BJ (cell line): ENCODE data around the gene TRIP4. TPM values are rescaled to one million over a fixed set of nuclear protein-coding genes. Genes with fewer than 3 reads are reported as not detected.
A peak's percentile ranks its signal among the peaks of the same experiment; 100 is the strongest.

Experiments
- CTCF ChIA-PET: fragments of 350-600 bp; formaldehyde crosslinking; extraction: SDS; loops from one replicate; lab custom pipeline; 2021; ENCODE audit warnings: antibody characterized with exemption, inconsistent platforms; lab: Yijun Ruan, JAX
- POLR2A ChIA-PET: fragments of 300-600 bp; sonication (Branson Sonifier 250); formaldehyde crosslinking; extraction: SDS; loops from one replicate; lab custom pipeline; 2021; ENCODE audit warnings: antibody characterized with exemption; lab: Charles Lee
- DNase-seq: peaks from one replicate; pipeline ENCODE4 v3.0.0-alpha.2; 2011; ENCODE audit warnings: low read depth
- H3K27me3 ChIP-seq: 2 replicates; pipeline ENCODE4 v1.6.0; 2011; ENCODE audit warnings: low read length; ENCODE audit not compliant: control insufficient read depth, insufficient read depth
- H3K36me3 ChIP-seq: 2 replicates; pipeline ENCODE4 v1.5.1; 2011; ENCODE audit warnings: low read length; ENCODE audit not compliant: control insufficient read depth, insufficient read depth
- H3K4me3 ChIP-seq: 2 replicates; pipeline ENCODE4 v1.5.1; 2011; ENCODE audit warnings: low read depth, mild to moderate bottlenecking, control low read depth, low read length
- CTCF ChIP-seq: IDR thresholded peaks from 2 replicates; pipeline ENCODE4 v1.5.1; 2011; ENCODE audit warnings: low read depth, mild to moderate bottlenecking, control low read depth, inconsistent platforms, low read length, moderate library complexity; ENCODE audit not compliant: insufficient read depth
- polyA minus RNA-seq: library from RNA; depleted of rRNA, polyadenylated mRNA; stranded (reverse); fragments of >200 nt; gene quantifications from 2 replicates; pipeline ENCODE4 v1.2.3, GENCODE V29; 2011; rRNA and poly(A)+ RNA removed
- polyA plus RNA-seq: library from polyadenylated mRNA; depleted of rRNA; stranded (reverse); fragments of >200 nt; gene quantifications from 2 replicates; pipeline ENCODE4 v1.2.3, GENCODE V29; 2011; rRNA removed

TRIP4 gene
- polyA plus RNA-seq (14.3 and 21.0 TPM in 2 replicates), polyA minus RNA-seq (12.5 and 16.5 TPM in 2 replicates)

- Histone ChIP-seq H3K27me3 (no peaks in the 10 kb centered on the region), H3K36me3 (no peaks in the 10 kb centered on the region), H3K4me3 (peak within 1 kb of the TSS; percentile 64)
- TF ChIP-seq CTCF, result peak; percentile 12; the same call in 1 of the 2 replicates
- CTCF ChIA-PET, result interaction anchor here (1.2 to 1.5 kb wide), 3 partner anchors 8 to 293 kb away, joined by 3 to 4 read pairs (median 3); no protein-coding TSS in a partner anchor
- peak; percentile 84 for DNase-seq
- POLR2A ChIA-PET, result interaction anchor here (0.9 to 1.0 kb wide), 2 partner anchors 10 to 225 kb away, joined by 7 to 8 read pairs; partner anchors contain the start of gene PPIB
Measured at GRCh38 chr15:64387562-64388168, at the start of gene TRIP4. Gene TRIP4, plus strand, starts transcription at chr15:64387836. Its CDS starts 28 bp downstream, at chr15:64387864.

GRCh38 chr15:64340355-64340754 is 47.3 kb upstream of the TRIP4 start:
- no peaks in the 10 kb centered on the region for H3K27me3 ChIP-seq
- no peak for TF ChIP-seq CTCF
- H3K4me3 ChIP-seq, result no peak overlapping the region
- POLR2A ChIA-PET, result no interaction called here
- DNase-seq, result no peak
- 0 out of 2 replicates have a peak, but pooled peaks cover 1% of the 10 kb centered on the region for H3K36me3 ChIP-seq
- CTCF ChIA-PET, result no interaction called here

- no peak for DNase-seq
- POLR2A ChIA-PET, result no interaction called here
- 0 out of 2 replicates have a peak, but pooled peaks cover 1% of the 10 kb centered on the region for H3K36me3 ChIP-seq
- CTCF ChIA-PET, result no interaction called here
- H3K27me3 ChIP-seq, result no peaks in the 10 kb centered on the region
- TF ChIP-seq CTCF, result no peak
- H3K4me3 ChIP-seq, result no peak overlapping the region
Measured at GRCh38 chr15:64341961-64342360, 45.7 kb upstream of the TRIP4 start.

- ChIA-PET POLR2A (no interaction called here), CTCF (interaction anchor here (0.5 kb wide), 1 partner anchor 62 kb away, joined by 4 read pairs; no protein-coding TSS in a partner anchor)
- peak; percentile 21 for DNase-seq
- 0 out of 2 replicates have a peak, but pooled peaks cover 1% of the 10 kb centered on the region for H3K36me3 ChIP-seq
- H3K4me3 ChIP-seq, result no peak overlapping the region
- H3K27me3 ChIP-seq, result no peaks in the 10 kb centered on the region
- no peak for TF ChIP-seq CTCF
Measured at GRCh38 chr15:64343222-64343621, 44.4 kb upstream of the TRIP4 start.

- ChIA-PET CTCF (interaction anchor here (0.5 kb wide), 1 partner anchor 62 kb away, joined by 4 read pairs; no protein-coding TSS in a partner anchor), POLR2A (no interaction called here)
- DNase-seq, result peak; percentile 22
Measured at GRCh38 chr15:64343841-64344240, 43.8 kb upstream of the TRIP4 start.

More at GRCh38 chr15:64343841-64344240, 43.8 kb upstream of the TRIP4 start:
- no peak for TF ChIP-seq CTCF
- H3K27me3 ChIP-seq, result no peaks in the 10 kb centered on the region
- no peak overlapping the region for H3K4me3 ChIP-seq
- 0 out of 2 replicates have a peak, but pooled peaks cover 1% of the 10 kb centered on the region for H3K36me3 ChIP-seq
